Measurements from ENCODE around the gene PRCP.

The PRCP gene

GRCh38 chr11:82873919-82874333, 26.3 kb downstream of the PRCP start:
- TF ChIP-seq, protein P1, sequence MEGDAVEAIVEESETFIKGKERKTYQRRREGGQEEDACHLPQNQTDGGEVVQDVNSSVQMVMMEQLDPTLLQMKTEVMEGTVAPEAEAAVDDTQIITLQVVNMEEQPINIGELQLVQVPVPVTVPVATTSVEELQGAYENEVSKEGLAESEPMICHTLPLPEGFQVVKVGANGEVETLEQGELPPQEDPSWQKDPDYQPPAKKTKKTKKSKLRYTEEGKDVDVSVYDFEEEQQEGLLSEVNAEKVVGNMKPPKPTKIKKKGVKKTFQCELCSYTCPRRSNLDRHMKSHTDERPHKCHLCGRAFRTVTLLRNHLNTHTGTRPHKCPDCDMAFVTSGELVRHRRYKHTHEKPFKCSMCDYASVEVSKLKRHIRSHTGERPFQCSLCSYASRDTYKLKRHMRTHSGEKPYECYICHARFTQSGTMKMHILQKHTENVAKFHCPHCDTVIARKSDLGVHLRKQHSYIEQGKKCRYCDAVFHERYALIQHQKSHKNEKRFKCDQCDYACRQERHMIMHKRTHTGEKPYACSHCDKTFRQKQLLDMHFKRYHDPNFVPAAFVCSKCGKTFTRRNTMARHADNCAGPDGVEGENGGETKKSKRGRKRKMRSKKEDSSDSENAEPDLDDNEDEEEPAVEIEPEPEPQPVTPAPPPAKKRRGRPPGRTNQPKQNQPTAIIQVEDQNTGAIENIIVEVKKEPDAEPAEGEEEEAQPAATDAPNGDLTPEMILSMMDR (conservative IDR thresholded peaks at IDR 0.05; ENCODE audit: low read depth) = no peak
- no peak for DNase-seq (ENCODE audit: low spot score)
- no peak overlapping the region for H3K27ac ChIP-seq
- CTCF ChIA-PET = no interaction called here
- POLR2A ChIA-PET (ENCODE audit: low non-redundant PET) = no interaction called here

GRCh38 chr11:82872377-82873150, 27.7 kb downstream of the PRCP start:
- H3K27ac ChIP-seq = no peak overlapping the region
- no peak for DNase-seq (ENCODE audit: low spot score)
- ChIA-PET POLR2A (ENCODE audit: low non-redundant PET) (no interaction called here), CTCF (no interaction called here)
- TF ChIP-seq, protein P1 (conservative IDR thresholded peaks at IDR 0.05; ENCODE audit: low read depth) = no peak

- H3K27ac ChIP-seq = no peak overlapping the region
- POLR2A ChIA-PET (ENCODE audit: low non-redundant PET) = no interaction called here
- no peak for DNase-seq (ENCODE audit: low spot score)
- TF ChIP-seq, protein P1 (conservative IDR thresholded peaks at IDR 0.05; ENCODE audit: low read depth) = no peak
- CTCF ChIA-PET = no interaction called here
Measured at GRCh38 chr11:82871646-82872045, 28.6 kb downstream of the PRCP start.

DNA sequence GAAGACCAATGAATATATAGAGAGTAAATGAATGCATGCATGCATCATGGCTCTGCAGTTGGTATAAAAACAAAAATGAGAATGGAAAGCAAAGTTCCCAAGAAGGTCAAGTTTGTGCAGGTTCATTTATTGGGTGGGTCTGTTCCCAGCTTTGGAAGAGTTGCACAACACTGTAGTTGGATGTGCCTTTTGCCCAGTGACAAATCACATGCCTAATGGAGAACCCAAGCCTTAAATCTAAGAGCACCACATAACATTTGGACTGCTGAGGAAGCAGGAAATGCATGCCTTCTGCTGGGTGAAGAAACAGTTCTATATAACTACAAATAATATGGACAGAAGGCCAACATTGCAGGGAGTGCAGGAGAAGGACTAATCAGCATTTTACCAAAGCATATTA, 30.6 kb downstream of the PRCP start:
- TF ChIP-seq, protein P1 (conservative IDR thresholded peaks at IDR 0.05; ENCODE audit: low read depth) = no peak
- ChIA-PET POLR2A (ENCODE audit: low non-redundant PET) (interaction anchor here (0.6 kb wide), 1 partner anchor 31 kb away, joined by 4 read pairs; the partner anchor contains the start of gene PRCP), CTCF (interaction anchor here (0.9 kb wide), 1 partner anchor 380 kb away, joined by 5 read pairs; no protein-coding TSS in a partner anchor)
- no peak overlapping the region for H3K27ac ChIP-seq
- no peak for DNase-seq (ENCODE audit: low spot score)

- no peak overlapping the region for H3K27ac ChIP-seq
- DNase-seq (ENCODE audit: low spot score) = peak; percentile 46
- ChIA-PET POLR2A (ENCODE audit: low non-redundant PET) (no interaction called here), CTCF (interaction anchor here (0.6 to 1.7 kb wide), 26 partner anchors 12 to 953 kb away, joined by 3 to 13 read pairs (median 4); partner anchors contain the start of gene DDIAS)
- TF ChIP-seq, protein P1 (conservative IDR thresholded peaks at IDR 0.05; ENCODE audit: low read depth) = peak; percentile 80
Measured at GRCh38 chr11:82867495-82868082, 32.6 kb downstream of the PRCP start.

- CTCF ChIA-PET = interaction anchor here (1.0 kb wide), 1 partner anchor 9 kb away, joined by 3 read pairs; no protein-coding TSS in a partner anchor
- no peak overlapping the region for H3K27ac ChIP-seq
- TF ChIP-seq, protein P1 (conservative IDR thresholded peaks at IDR 0.05; ENCODE audit: low read depth) = no peak
- DNase-seq (ENCODE audit: low spot score) = no peak
- POLR2A ChIA-PET (ENCODE audit: low non-redundant PET) = no interaction called here
Measured at GRCh38 chr11:82865841-82866240, 34.4 kb downstream of the PRCP start.

All from RWPE1 (cell line).